GM13977 (cell line): Measurements from ENCODE around the gene PDE4B.
"Not testable (repeated sequence)": the region's sequence is repeated elsewhere in the genome, so short reads cannot be mapped to it uniquely, and the experiment has no call there.

Experiments used
- DNase-seq: peaks from one replicate; pipeline ENCODE4 v3.0.0; 2012; ENCODE audit warnings: low spot score
- CTCF ChIP-seq: IDR thresholded peaks from 2 replicates; pipeline ENCODE4 v1.5.1; 2012; ENCODE audit warnings: mild to moderate bottlenecking, control low read depth; ENCODE audit not compliant: insufficient read depth; ENCODE audit errors: extremely low read depth, missing control alignments
- in situ Hi-C: fragments of 300-500 bp; cut with MboI; formaldehyde crosslinking; loops from one replicate; pipeline ENCODE4 v1.12.0; 2022; ENCODE audit warnings: low sequenced_read_pairs, low pct_unique_long_range_greater_than_20kb, mixed read lengths, inconsistent platforms; ENCODE audit not compliant: unreplicated experiment

PDE4B gene

GRCh38 chr1:66090859-66091457, 298.3 kb downstream of the PDE4B start:
- in situ Hi-C loops: no loop called here
- TF ChIP-seq CTCF: no peak
- DNase-seq: no peak

GRCh38 chr1:66095190-66095589, 302.5 kb downstream of the PDE4B start:
- no peak for DNase-seq
- in situ Hi-C loops: no loop called here
- no peak for TF ChIP-seq CTCF

- in situ Hi-C loops, DNase-seq: not testable (repeated sequence)
Measured at GRCh38 chr1:66100959-66101358, 308.3 kb downstream of the PDE4B start.

- in situ Hi-C loops, DNase-seq: not testable (repeated sequence)
Measured at GRCh38 chr1:66104076-66104475, 311.4 kb downstream of the PDE4B start.

GRCh38 chr1:66108624-66109023, 315.9 kb downstream of the PDE4B start:
- no peak for DNase-seq
- in situ Hi-C loops: no loop called here
- TF ChIP-seq CTCF: no peak

GRCh38 chr1:66112744-66113400, 320.2 kb downstream of the PDE4B start:
- in situ Hi-C loops: no loop called here
- no peak for TF ChIP-seq CTCF
- no peak for DNase-seq

- TF ChIP-seq CTCF: no peak
- DNase-seq: no peak
- in situ Hi-C loops: no loop called here
Measured at GRCh38 chr1:66119148-66119547, 326.5 kb downstream of the PDE4B start.
